Measurements from ENCODE around the gene TMPRSS6. TPM values are rescaled to one million over a fixed set of nuclear protein-coding genes. Genes with fewer than 3 reads are reported as not detected.

The TMPRSS6 gene
- polyA plus RNA-seq, 1 experiment = not detected

DNA sequence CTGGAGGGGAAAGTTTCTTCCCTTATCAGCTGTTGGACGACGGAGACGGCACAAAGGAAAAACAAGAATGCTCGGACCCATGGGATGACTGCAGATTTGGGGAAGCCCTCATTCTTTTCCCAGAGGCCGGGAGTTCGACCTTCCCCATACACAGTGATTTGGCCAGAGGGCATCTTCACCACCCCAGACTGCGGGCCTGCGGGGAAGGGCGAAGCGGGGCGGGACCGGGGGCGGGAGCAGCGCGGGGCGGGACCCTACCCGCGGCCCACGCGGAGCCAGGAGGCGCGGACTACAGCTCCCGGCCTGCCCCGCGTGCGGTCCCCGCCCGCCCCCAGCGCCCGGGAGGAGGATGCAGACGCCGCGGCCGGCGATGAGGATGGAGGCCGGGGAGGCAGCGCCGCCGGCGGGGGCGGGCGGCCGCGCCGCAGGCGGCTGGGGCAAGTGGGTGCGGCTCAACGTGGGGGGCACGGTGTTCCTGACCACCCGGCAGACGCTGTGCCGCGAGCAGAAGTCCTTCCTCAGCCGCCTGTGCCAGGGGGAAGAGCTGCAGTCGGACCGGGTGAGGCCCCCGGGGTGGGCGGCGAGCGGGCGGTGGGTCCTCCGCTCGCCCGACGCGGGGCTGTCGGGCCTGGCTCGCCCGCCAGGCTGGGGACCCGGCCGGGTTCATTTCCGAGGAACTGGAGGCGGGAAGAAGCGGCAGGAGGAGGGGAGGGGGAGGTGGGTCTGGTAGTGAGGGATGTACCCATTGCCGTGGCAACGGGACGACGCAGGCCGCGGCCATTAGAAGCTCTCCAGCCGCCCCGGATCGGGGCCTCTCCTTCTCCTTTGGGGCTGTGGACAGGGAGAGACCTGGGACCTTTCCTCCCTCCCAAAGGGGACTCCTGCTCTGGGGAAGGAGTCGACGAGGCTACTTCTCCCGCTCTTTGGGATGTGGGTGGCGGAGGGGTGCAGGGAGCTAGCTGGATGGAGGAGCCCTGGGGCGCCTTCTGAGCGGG lies 57.8 kb downstream of the TMPRSS6 start, which contains the start of gene KCTD17:
KCTD17 (plus strand) TSS at position 352 of the 995 bp plus-strand sequence; CDS start at position 371, 19 bp downstream.
- DNase-seq (ENCODE audit: low read depth) = no peak
- Histone ChIP-seq H3K36me3 (ENCODE audit: control insufficient read depth, insufficient read depth, low read length) (peaks cover 9% of the 10 kb centered on the region), H3K27me3 (ENCODE audit: control insufficient read depth, insufficient read depth, low read length) (no peaks in the 10 kb centered on the region), H3K4me3 (ENCODE audit: low read depth, low read length) (peak within 1 kb of the TSS; percentile 72)
- ChIA-PET CTCF (interaction anchor here (0.6 to 1.5 kb wide), 3 partner anchors 14 to 148 kb away, joined by 3 to 5 read pairs (median 3); no protein-coding TSS in a partner anchor), POLR2A (no interaction called here)
- TF ChIP-seq, protein P1, sequence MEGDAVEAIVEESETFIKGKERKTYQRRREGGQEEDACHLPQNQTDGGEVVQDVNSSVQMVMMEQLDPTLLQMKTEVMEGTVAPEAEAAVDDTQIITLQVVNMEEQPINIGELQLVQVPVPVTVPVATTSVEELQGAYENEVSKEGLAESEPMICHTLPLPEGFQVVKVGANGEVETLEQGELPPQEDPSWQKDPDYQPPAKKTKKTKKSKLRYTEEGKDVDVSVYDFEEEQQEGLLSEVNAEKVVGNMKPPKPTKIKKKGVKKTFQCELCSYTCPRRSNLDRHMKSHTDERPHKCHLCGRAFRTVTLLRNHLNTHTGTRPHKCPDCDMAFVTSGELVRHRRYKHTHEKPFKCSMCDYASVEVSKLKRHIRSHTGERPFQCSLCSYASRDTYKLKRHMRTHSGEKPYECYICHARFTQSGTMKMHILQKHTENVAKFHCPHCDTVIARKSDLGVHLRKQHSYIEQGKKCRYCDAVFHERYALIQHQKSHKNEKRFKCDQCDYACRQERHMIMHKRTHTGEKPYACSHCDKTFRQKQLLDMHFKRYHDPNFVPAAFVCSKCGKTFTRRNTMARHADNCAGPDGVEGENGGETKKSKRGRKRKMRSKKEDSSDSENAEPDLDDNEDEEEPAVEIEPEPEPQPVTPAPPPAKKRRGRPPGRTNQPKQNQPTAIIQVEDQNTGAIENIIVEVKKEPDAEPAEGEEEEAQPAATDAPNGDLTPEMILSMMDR (IDR thresholded peaks at IDR 0.05; ENCODE audit: insufficient read depth, low read depth, low read length) = no peak

- ChIA-PET POLR2A (no interaction called here), CTCF (interaction anchor here (0.6 to 1.5 kb wide), 2 partner anchors 13 to 149 kb away, joined by 3 to 5 read pairs; no protein-coding TSS in a partner anchor)
- Histone ChIP-seq H3K27me3 (ENCODE audit: control insufficient read depth, insufficient read depth, low read length) (no peaks in the 10 kb centered on the region), H3K4me3 (ENCODE audit: low read depth, low read length) (no peak overlapping the region), H3K36me3 (ENCODE audit: control insufficient read depth, insufficient read depth, low read length) (peaks cover 9% of the 10 kb centered on the region)
- TF ChIP-seq, protein P1 (IDR thresholded peaks at IDR 0.05; ENCODE audit: insufficient read depth, low read depth, low read length) = no peak
- DNase-seq (ENCODE audit: low read depth) = no peak
Measured at GRCh38 chr22:37050913-37051312, 58.6 kb downstream of the TMPRSS6 start.

GRCh38 chr22:37049224-37049623 lies 60.3 kb downstream of the TMPRSS6 start:
- DNase-seq (ENCODE audit: low read depth) = no peak
- ChIA-PET POLR2A (no interaction called here), CTCF (no interaction called here)
- H3K36me3 ChIP-seq (ENCODE audit: control insufficient read depth, insufficient read depth, low read length) = peaks cover 5% of the 10 kb centered on the region; the same call in 1 of the 2 replicates
- H3K27me3 ChIP-seq (ENCODE audit: control insufficient read depth, insufficient read depth, low read length) = no peaks in the 10 kb centered on the region
- TF ChIP-seq, protein P1 (IDR thresholded peaks at IDR 0.05; ENCODE audit: insufficient read depth, low read depth, low read length) = no peak
- H3K4me3 ChIP-seq (ENCODE audit: low read depth, low read length) = no peak overlapping the region

DNA sequence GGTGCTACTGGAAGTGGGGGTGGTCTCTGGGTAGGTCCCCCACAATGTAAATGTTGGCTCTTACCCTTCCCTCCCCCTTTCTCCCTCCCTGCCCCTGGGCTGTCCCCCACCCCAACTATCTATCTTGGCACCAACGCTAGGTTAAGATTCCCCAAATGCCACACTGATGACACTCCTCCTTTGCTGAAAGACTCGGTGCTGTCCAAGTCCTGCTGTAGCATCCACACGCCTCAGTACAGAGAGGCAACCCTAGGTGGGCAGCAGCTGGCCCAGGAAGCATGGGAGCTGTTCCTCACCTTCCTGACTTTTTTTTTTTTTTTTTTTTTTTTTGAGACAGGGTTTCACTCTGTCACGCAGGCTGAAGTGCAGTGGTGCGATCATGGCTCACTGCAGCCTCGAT lies 61.4 kb downstream of the TMPRSS6 start:
- H3K27me3 ChIP-seq (ENCODE audit: control insufficient read depth, insufficient read depth, low read length) = no peaks in the 10 kb centered on the region
- no peak for DNase-seq (ENCODE audit: low read depth)
- TF ChIP-seq, protein P1 (IDR thresholded peaks at IDR 0.05; ENCODE audit: insufficient read depth, low read depth, low read length) = no peak
- POLR2A ChIA-PET = no interaction called here
- H3K36me3 ChIP-seq (ENCODE audit: control insufficient read depth, insufficient read depth, low read length) = 0 out of 2 replicates have a peak, but pooled peaks cover 1% of the 10 kb centered on the region
- CTCF ChIA-PET = no interaction called here
- H3K4me3 ChIP-seq (ENCODE audit: low read depth, low read length) = no peak overlapping the region

- TF ChIP-seq, protein P1 (IDR thresholded peaks at IDR 0.05; ENCODE audit: insufficient read depth, low read depth, low read length) = no peak
- ChIA-PET CTCF (interaction anchor here (1.3 to 3.2 kb wide), 4 partner anchors 10 to 152 kb away, joined by 3 to 12 read pairs (median 7); no protein-coding TSS in a partner anchor), POLR2A (no interaction called here)
- no peaks in the 10 kb centered on the region for H3K27me3 ChIP-seq (ENCODE audit: control insufficient read depth, insufficient read depth, low read length)
- no peak overlapping the region for H3K4me3 ChIP-seq (ENCODE audit: low read depth, low read length)
- DNase-seq (ENCODE audit: low read depth) = no peak
- no peaks in the 10 kb centered on the region for H3K36me3 ChIP-seq (ENCODE audit: control insufficient read depth, insufficient read depth, low read length)
Measured at GRCh38 chr22:37047006-37047405, 62.5 kb downstream of the TMPRSS6 start.

All from BJ (cell line).